Mammary epithelial cell (primary cell): ENCODE measurements around the gene MAML3.

ENCODE experiments used
- EZH2 ChIP-seq: IDR thresholded peaks from 2 replicates; pipeline ENCODE4 v1.6.1; 2012; ENCODE audit warnings: low read length, inconsistent platforms, borderline replicate concordance
- TF ChIP-seq, protein P1 (sequence below), 2 donors: IDR thresholded peaks in 1 of 2; conservative IDR thresholded peaks in 1 of 2; 2 replicates each; pipeline ENCODE4 v1.5.1; 2011 to 2012; ENCODE audit warnings: inconsistent platforms in 2 of 2, low read length in 2 of 2, mild to moderate bottlenecking in 2 of 2, control low read depth in 1 of 2, low read depth in 1 of 2; ENCODE audit not compliant: insufficient read depth in 1 of 2; ENCODE audit errors: extremely low read depth in 1 of 2

DNA sequence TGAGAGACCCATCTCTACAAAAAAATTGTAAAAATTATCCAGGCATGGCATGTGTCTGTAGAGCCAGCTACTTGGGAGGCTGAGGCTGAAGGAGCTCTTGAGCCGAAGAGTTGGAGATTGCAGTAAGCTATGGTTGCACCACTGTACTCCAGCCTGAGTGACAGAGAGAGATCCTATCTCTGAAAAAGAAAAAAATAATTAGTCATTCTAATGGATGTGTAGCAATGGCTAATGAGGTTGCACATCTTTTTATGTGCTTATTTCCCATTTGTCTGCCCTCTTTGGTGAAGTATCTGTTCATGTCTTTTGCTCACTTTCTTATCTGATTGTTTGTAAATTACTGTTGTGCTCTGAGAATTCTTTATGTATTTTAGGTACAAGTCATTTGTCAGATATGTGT, 19.0 kb upstream of the MAML3 start:
- TF ChIP-seq, protein P1, sequence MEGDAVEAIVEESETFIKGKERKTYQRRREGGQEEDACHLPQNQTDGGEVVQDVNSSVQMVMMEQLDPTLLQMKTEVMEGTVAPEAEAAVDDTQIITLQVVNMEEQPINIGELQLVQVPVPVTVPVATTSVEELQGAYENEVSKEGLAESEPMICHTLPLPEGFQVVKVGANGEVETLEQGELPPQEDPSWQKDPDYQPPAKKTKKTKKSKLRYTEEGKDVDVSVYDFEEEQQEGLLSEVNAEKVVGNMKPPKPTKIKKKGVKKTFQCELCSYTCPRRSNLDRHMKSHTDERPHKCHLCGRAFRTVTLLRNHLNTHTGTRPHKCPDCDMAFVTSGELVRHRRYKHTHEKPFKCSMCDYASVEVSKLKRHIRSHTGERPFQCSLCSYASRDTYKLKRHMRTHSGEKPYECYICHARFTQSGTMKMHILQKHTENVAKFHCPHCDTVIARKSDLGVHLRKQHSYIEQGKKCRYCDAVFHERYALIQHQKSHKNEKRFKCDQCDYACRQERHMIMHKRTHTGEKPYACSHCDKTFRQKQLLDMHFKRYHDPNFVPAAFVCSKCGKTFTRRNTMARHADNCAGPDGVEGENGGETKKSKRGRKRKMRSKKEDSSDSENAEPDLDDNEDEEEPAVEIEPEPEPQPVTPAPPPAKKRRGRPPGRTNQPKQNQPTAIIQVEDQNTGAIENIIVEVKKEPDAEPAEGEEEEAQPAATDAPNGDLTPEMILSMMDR (conservative IDR thresholded peaks at IDR 0.05 in 1 of 2, IDR thresholded peaks at IDR 0.05 in 1 of 2; ENCODE audit: extremely low read depth in 1 of 2, insufficient read depth in 1 of 2, low read depth in 1 of 2, low read length in 2 of 2), result no peak
- no peak for TF ChIP-seq EZH2
